Measurements from ENCODE around the gene DYNLT2B.
"Not testable (repeated sequence)": the region's sequence is repeated elsewhere in the genome, so short reads cannot be mapped to it uniquely, and the experiment has no call there.

DYNLT2B gene

GRCh38 chr3:196348698-196349097 is 30.7 kb upstream of the DYNLT2B start:
- no peaks in the 10 kb centered on the region for H3K4me1 ChIP-seq (ENCODE audit: control insufficient read depth, insufficient read depth, low read length, poor library complexity, severe bottlenecking)
- H3K27ac ChIP-seq (ENCODE audit: insufficient read depth, low read length, poor library complexity, severe bottlenecking): no peak overlapping the region
- peaks cover 3% of the 10 kb centered on the region for H3K36me3 ChIP-seq (ENCODE audit: control insufficient read depth, insufficient read depth, low read length)
- H3K27me3 ChIP-seq (replicated peaks; ENCODE audit: control insufficient read depth, insufficient read depth, low read length, poor library complexity, severe bottlenecking): no peaks in the 10 kb centered on the region
- DNase-seq: no peak
- no peak overlapping the region for H3K4me3 ChIP-seq (ENCODE audit: insufficient read depth, low read depth, low read length, poor library complexity, severe bottlenecking)
- no peaks in the 10 kb centered on the region for H3K9me3 ChIP-seq (ENCODE audit: control insufficient read depth, low read length)

- Histone ChIP-seq H3K4me3 (ENCODE audit: insufficient read depth, low read depth, low read length, poor library complexity, severe bottlenecking) (no peak overlapping the region), H3K36me3 (ENCODE audit: control insufficient read depth, insufficient read depth, low read length) (peaks cover 3% of the 10 kb centered on the region), H3K9me3 (ENCODE audit: control insufficient read depth, low read length) (no peaks in the 10 kb centered on the region), H3K27ac (ENCODE audit: insufficient read depth, low read length, poor library complexity, severe bottlenecking) (no peak overlapping the region), H3K27me3 (replicated peaks; ENCODE audit: control insufficient read depth, insufficient read depth, low read length, poor library complexity, severe bottlenecking) (no peaks in the 10 kb centered on the region), H3K4me1 (ENCODE audit: control insufficient read depth, insufficient read depth, low read length, poor library complexity, severe bottlenecking) (no peaks in the 10 kb centered on the region)
- DNase-seq: no peak
Measured at GRCh38 chr3:196344663-196345062, 26.6 kb upstream of the DYNLT2B start.

GRCh38 chr3:196343917-196344316 is 25.9 kb upstream of the DYNLT2B start:
- not testable (repeated sequence) for H3K4me3 ChIP-seq (ENCODE audit: insufficient read depth, low read depth, low read length, poor library complexity, severe bottlenecking); H3K36me3 ChIP-seq (ENCODE audit: control insufficient read depth, insufficient read depth, low read length); DNase-seq; H3K4me1 ChIP-seq (ENCODE audit: control insufficient read depth, insufficient read depth, low read length, poor library complexity, severe bottlenecking); H3K27me3 ChIP-seq (replicated peaks; ENCODE audit: control insufficient read depth, insufficient read depth, low read length, poor library complexity, severe bottlenecking); H3K27ac ChIP-seq (ENCODE audit: insufficient read depth, low read length, poor library complexity, severe bottlenecking); H3K9me3 ChIP-seq (ENCODE audit: control insufficient read depth, low read length)

- H3K27ac ChIP-seq (ENCODE audit: insufficient read depth, low read length, poor library complexity, severe bottlenecking): no peak overlapping the region
- no peaks in the 10 kb centered on the region for H3K9me3 ChIP-seq (ENCODE audit: control insufficient read depth, low read length)
- H3K4me1 ChIP-seq (ENCODE audit: control insufficient read depth, insufficient read depth, low read length, poor library complexity, severe bottlenecking): no peaks in the 10 kb centered on the region
- H3K36me3 ChIP-seq (ENCODE audit: control insufficient read depth, insufficient read depth, low read length): no peaks in the 10 kb centered on the region
- H3K27me3 ChIP-seq (replicated peaks; ENCODE audit: control insufficient read depth, insufficient read depth, low read length, poor library complexity, severe bottlenecking): no peaks in the 10 kb centered on the region
- no peak for DNase-seq
- no peak overlapping the region for H3K4me3 ChIP-seq (ENCODE audit: insufficient read depth, low read depth, low read length, poor library complexity, severe bottlenecking)
Measured at GRCh38 chr3:196341137-196341536, 23.1 kb upstream of the DYNLT2B start.

GRCh38 chr3:196340466-196340865 is 22.4 kb upstream of the DYNLT2B start:
- H3K27ac ChIP-seq (ENCODE audit: insufficient read depth, low read length, poor library complexity, severe bottlenecking): no peak overlapping the region
- no peaks in the 10 kb centered on the region for H3K9me3 ChIP-seq (ENCODE audit: control insufficient read depth, low read length)
- H3K4me3 ChIP-seq (ENCODE audit: insufficient read depth, low read depth, low read length, poor library complexity, severe bottlenecking): no peak overlapping the region
- DNase-seq: no peak
- no peaks in the 10 kb centered on the region for H3K4me1 ChIP-seq (ENCODE audit: control insufficient read depth, insufficient read depth, low read length, poor library complexity, severe bottlenecking)
- H3K27me3 ChIP-seq (replicated peaks; ENCODE audit: control insufficient read depth, insufficient read depth, low read length, poor library complexity, severe bottlenecking): no peaks in the 10 kb centered on the region
- no peaks in the 10 kb centered on the region for H3K36me3 ChIP-seq (ENCODE audit: control insufficient read depth, insufficient read depth, low read length)

- no peak overlapping the region for H3K27ac ChIP-seq (ENCODE audit: insufficient read depth, low read length, poor library complexity, severe bottlenecking)
- H3K9me3 ChIP-seq (ENCODE audit: control insufficient read depth, low read length): no peaks in the 10 kb centered on the region
- no peaks in the 10 kb centered on the region for H3K4me1 ChIP-seq (ENCODE audit: control insufficient read depth, insufficient read depth, low read length, poor library complexity, severe bottlenecking)
- H3K4me3 ChIP-seq (ENCODE audit: insufficient read depth, low read depth, low read length, poor library complexity, severe bottlenecking): no peak overlapping the region
- no peak for DNase-seq
- H3K36me3 ChIP-seq (ENCODE audit: control insufficient read depth, insufficient read depth, low read length): no peaks in the 10 kb centered on the region
- no peaks in the 10 kb centered on the region for H3K27me3 ChIP-seq (replicated peaks; ENCODE audit: control insufficient read depth, insufficient read depth, low read length, poor library complexity, severe bottlenecking)
Measured at GRCh38 chr3:196339493-196340254, 21.6 kb upstream of the DYNLT2B start.

- H3K27me3 ChIP-seq (replicated peaks; ENCODE audit: control insufficient read depth, insufficient read depth, low read length, poor library complexity, severe bottlenecking): no peaks in the 10 kb centered on the region
- H3K4me1 ChIP-seq (ENCODE audit: control insufficient read depth, insufficient read depth, low read length, poor library complexity, severe bottlenecking): no peaks in the 10 kb centered on the region
Measured at GRCh38 chr3:196339044-196339443, 21.0 kb upstream of the DYNLT2B start.

GRCh38 chr3:196336319-196337145 is 18.5 kb upstream of the DYNLT2B start:
- no peaks in the 10 kb centered on the region for H3K36me3 ChIP-seq (ENCODE audit: control insufficient read depth, insufficient read depth, low read length)
- no peak overlapping the region for H3K27ac ChIP-seq (ENCODE audit: insufficient read depth, low read length, poor library complexity, severe bottlenecking)
- H3K4me1 ChIP-seq (ENCODE audit: control insufficient read depth, insufficient read depth, low read length, poor library complexity, severe bottlenecking): no peaks in the 10 kb centered on the region
- no peak for DNase-seq
- H3K4me3 ChIP-seq (ENCODE audit: insufficient read depth, low read depth, low read length, poor library complexity, severe bottlenecking): no peak overlapping the region
- H3K27me3 ChIP-seq (replicated peaks; ENCODE audit: control insufficient read depth, insufficient read depth, low read length, poor library complexity, severe bottlenecking): no peaks in the 10 kb centered on the region
- no peaks in the 10 kb centered on the region for H3K9me3 ChIP-seq (ENCODE audit: control insufficient read depth, low read length)

More at GRCh38 chr3:196339044-196339443, 21.0 kb upstream of the DYNLT2B start:
- no peak for DNase-seq
- Histone ChIP-seq H3K4me3 (ENCODE audit: insufficient read depth, low read depth, low read length, poor library complexity, severe bottlenecking) (no peak overlapping the region), H3K27ac (ENCODE audit: insufficient read depth, low read length, poor library complexity, severe bottlenecking) (no peak overlapping the region), H3K9me3 (ENCODE audit: control insufficient read depth, low read length) (no peaks in the 10 kb centered on the region), H3K36me3 (ENCODE audit: control insufficient read depth, insufficient read depth, low read length) (no peaks in the 10 kb centered on the region)

GRCh38 chr3:196335503-196335948 is 17.5 kb upstream of the DYNLT2B start:
- no peak for DNase-seq
- Histone ChIP-seq H3K27ac (ENCODE audit: insufficient read depth, low read length, poor library complexity, severe bottlenecking) (no peak overlapping the region), H3K9me3 (ENCODE audit: control insufficient read depth, low read length) (no peaks in the 10 kb centered on the region), H3K4me1 (ENCODE audit: control insufficient read depth, insufficient read depth, low read length, poor library complexity, severe bottlenecking) (no peaks in the 10 kb centered on the region), H3K4me3 (ENCODE audit: insufficient read depth, low read depth, low read length, poor library complexity, severe bottlenecking) (no peak overlapping the region), H3K36me3 (ENCODE audit: control insufficient read depth, insufficient read depth, low read length) (no peaks in the 10 kb centered on the region), H3K27me3 (replicated peaks; ENCODE audit: control insufficient read depth, insufficient read depth, low read length, poor library complexity, severe bottlenecking) (no peaks in the 10 kb centered on the region)

- Histone ChIP-seq H3K36me3 (ENCODE audit: control insufficient read depth, insufficient read depth, low read length) (no peaks in the 10 kb centered on the region), H3K9me3 (ENCODE audit: control insufficient read depth, low read length) (no peaks in the 10 kb centered on the region), H3K4me1 (ENCODE audit: control insufficient read depth, insufficient read depth, low read length, poor library complexity, severe bottlenecking) (no peaks in the 10 kb centered on the region), H3K27me3 (replicated peaks; ENCODE audit: control insufficient read depth, insufficient read depth, low read length, poor library complexity, severe bottlenecking) (no peaks in the 10 kb centered on the region), H3K4me3 (ENCODE audit: insufficient read depth, low read depth, low read length, poor library complexity, severe bottlenecking) (no peak overlapping the region), H3K27ac (ENCODE audit: insufficient read depth, low read length, poor library complexity, severe bottlenecking) (no peak overlapping the region)
- no peak for DNase-seq
Measured at GRCh38 chr3:196334982-196335381, 16.9 kb upstream of the DYNLT2B start.

Data from effector memory CD4-positive, alpha-beta T cell (primary cell).